Neural crest cell (in vitro differentiated cells): ENCODE measurements around the gene RANGAP1. TPM values are rescaled to one million over a fixed set of nuclear protein-coding genes. Genes with fewer than 3 reads are reported as not detected.
A peak's percentile ranks its signal among the peaks of the same experiment; 100 is the strongest.

Experiments
- DNase-seq: peaks from one replicate; pipeline ENCODE4 v3.0.0; 2021; ENCODE audit warnings: low read depth, mixed read lengths, low spot score
- H3K27ac Mint-ChIP-seq: one replicate; pipeline ENCODE4 v1.8.0; 2021; ENCODE audit warnings: mild to moderate bottlenecking, mixed read lengths; ENCODE audit not compliant: unreplicated experiment
- H3K27me3 Mint-ChIP-seq: 2 replicates; pipeline ENCODE4 v1.8.0; 2021; ENCODE audit warnings: low read depth, mild to moderate bottlenecking, mixed read lengths
- H3K36me3 Mint-ChIP-seq: 2 replicates; pipeline ENCODE4 v1.8.0; 2021; ENCODE audit warnings: low read depth, mild to moderate bottlenecking, mixed read lengths
- H3K4me1 Mint-ChIP-seq: 2 replicates; pipeline ENCODE4 v1.8.0; 2021; ENCODE audit warnings: mixed read lengths
- H3K4me3 Mint-ChIP-seq: one replicate; pipeline ENCODE4 v1.8.0; 2021; ENCODE audit warnings: mild to moderate bottlenecking, mixed read lengths
- H3K9me3 Mint-ChIP-seq: 2 replicates; pipeline ENCODE4 v1.8.0; 2021; ENCODE audit warnings: mixed read lengths
- total RNA-seq: library from RNA; stranded (reverse); gene quantifications from 2 replicates; pipeline ENCODE4 v1.2.1, GENCODE V29; 2021
- TF ChIP-seq, protein P1 (sequence below): fragments of 200-600 bp; sonication (generic); conservative IDR thresholded peaks from 2 replicates; pipeline ENCODE4 v1.5.0; 2021; ENCODE audit warnings: antibody characterized with exemption, mild to moderate bottlenecking

The RANGAP1 gene
- total RNA-seq, 1 donor from 2014 or later: 121 TPM

DNA sequence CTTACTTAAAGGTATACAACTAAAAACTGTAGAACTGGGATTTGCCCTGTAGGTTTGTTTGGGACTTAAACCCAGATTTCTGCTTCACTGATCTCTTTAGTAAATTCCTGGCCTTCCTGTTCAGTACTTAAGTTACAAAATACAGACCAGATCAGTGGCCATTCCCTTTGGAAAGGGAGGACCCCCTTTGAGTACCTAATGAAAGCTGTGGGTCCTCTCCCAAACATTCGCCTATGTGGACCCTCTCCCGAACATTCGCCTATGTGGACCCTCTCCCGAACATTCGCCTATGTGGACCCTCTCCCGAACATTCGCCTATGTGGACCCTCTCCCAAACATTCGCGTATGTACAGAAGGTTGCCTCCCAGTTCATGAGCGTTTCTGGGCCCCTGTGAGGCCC is 70.6 kb downstream of the RANGAP1 start:
- peaks cover 3% of the 10 kb centered on the region for H3K9me3 Mint-ChIP-seq
- H3K27ac Mint-ChIP-seq: no peak overlapping the region
- no peaks in the 10 kb centered on the region for H3K27me3 Mint-ChIP-seq
- peaks cover 20% of the 10 kb centered on the region for H3K4me1 Mint-ChIP-seq
- peaks cover 39% of the 10 kb centered on the region for H3K36me3 Mint-ChIP-seq
- TF ChIP-seq, protein P1, sequence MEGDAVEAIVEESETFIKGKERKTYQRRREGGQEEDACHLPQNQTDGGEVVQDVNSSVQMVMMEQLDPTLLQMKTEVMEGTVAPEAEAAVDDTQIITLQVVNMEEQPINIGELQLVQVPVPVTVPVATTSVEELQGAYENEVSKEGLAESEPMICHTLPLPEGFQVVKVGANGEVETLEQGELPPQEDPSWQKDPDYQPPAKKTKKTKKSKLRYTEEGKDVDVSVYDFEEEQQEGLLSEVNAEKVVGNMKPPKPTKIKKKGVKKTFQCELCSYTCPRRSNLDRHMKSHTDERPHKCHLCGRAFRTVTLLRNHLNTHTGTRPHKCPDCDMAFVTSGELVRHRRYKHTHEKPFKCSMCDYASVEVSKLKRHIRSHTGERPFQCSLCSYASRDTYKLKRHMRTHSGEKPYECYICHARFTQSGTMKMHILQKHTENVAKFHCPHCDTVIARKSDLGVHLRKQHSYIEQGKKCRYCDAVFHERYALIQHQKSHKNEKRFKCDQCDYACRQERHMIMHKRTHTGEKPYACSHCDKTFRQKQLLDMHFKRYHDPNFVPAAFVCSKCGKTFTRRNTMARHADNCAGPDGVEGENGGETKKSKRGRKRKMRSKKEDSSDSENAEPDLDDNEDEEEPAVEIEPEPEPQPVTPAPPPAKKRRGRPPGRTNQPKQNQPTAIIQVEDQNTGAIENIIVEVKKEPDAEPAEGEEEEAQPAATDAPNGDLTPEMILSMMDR: no peak
- no peak for DNase-seq
- no peak overlapping the region for H3K4me3 Mint-ChIP-seq

DNA sequence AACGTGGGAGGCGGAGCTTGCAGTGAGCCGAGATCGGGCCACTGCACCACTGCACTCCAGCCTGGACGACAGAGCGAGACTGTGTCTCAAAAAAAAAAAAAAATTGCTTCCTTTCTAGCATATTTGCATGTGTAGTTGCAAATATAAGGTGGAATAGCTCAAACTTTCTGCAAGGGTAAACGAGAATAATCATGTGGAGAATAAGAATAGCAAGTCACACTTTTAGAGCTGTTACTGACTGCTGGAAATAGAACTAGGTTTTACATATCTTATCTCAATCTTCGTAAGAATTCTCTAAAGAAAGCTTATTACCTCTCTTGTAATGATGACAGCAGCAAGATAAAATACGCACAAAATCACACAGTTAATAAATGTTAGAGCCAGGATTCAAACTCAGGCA is 79.3 kb downstream of the RANGAP1 start:
- no peak for DNase-seq
- H3K27ac Mint-ChIP-seq: no peak overlapping the region
- no peaks in the 10 kb centered on the region for H3K9me3 Mint-ChIP-seq
- peak overlapping the region; percentile 83 for H3K4me3 Mint-ChIP-seq
- TF ChIP-seq, protein P1: no peak
- H3K36me3 Mint-ChIP-seq: peaks cover 8% of the 10 kb centered on the region
- peaks cover 12% of the 10 kb centered on the region for H3K27me3 Mint-ChIP-seq
- H3K4me1 Mint-ChIP-seq: peaks cover 14% of the 10 kb centered on the region

DNA sequence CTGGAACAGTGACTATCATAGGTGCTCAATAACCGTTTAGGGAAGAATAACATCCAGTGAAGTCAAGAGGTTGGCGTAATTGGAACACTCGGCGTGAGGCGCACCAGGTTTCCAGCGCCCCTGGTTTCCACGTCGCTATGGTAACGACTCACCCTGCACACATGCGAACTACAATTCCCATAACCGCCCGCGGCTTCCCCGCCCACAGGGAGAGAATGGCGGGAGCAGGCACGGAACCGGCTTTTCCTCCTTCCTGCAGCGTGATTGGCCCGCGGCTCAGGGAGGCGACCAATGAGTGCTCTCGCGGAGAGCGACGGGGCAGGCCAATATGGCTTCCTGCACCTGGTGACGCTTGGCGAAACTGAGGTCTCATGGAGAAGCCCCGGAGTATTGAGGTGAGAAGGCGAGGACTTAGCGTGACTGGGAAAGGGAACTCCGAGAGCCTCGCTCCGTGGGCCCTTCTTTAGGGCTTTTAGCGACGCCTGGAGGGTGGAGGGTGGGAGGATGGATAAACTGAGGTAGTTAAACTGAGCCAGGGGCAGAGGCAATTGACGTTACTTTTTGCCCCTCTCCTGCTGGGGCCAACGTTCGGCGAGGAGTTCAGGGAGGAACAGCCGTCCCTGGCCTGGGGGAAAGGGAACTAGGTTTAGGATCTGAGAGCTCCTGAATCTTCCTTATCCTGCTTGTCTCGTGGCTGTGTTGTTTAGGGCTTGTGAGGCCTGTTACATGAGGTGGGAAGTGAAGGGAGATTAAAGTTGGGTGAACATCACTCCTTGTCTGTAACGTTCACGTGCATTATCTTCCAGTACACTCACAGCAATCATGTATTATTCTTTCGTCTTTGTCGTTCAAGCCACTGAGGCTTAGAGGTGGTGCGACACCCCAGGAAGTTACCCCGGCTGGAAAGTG is 80.7 kb downstream of the RANGAP1 start, which contains the start of gene L3MBTL2:
TSS of gene L3MBTL2 (plus strand) at position 321 of the 909 bp plus-strand sequence. CDS start at position 372, 51 bp downstream.
- peak; percentile 97 for DNase-seq
- H3K36me3 Mint-ChIP-seq: peaks cover 5% of the 10 kb centered on the region
- H3K4me1 Mint-ChIP-seq: peaks cover 14% of the 10 kb centered on the region
- H3K4me3 Mint-ChIP-seq: peak within 1 kb of the TSS; percentile 98
- peak within 1 kb of the TSS; percentile 96 for H3K27ac Mint-ChIP-seq
- TF ChIP-seq, protein P1: no peak
- peaks cover 21% of the 10 kb centered on the region for H3K27me3 Mint-ChIP-seq
- no peaks in the 10 kb centered on the region for H3K9me3 Mint-ChIP-seq

DNA sequence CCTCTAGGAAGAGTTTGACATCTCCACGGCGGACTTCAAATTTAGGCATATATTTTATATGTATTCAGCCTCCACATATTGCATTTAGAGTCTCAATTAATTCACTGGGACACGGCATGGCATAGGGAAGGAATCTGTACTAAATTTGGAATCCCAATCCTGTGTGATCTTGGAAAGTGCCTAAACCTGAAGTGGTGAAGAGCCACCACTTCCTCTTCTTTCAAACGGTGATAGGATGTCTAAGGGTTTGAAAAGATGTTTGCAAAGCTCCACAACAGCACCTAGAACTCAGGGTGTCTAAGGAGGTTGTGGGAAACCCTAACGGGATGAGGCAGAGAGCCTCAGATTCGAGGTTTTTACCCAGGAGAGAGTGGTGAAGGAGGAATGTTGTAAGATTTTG is 81.9 kb downstream of the RANGAP1 start:
- TF ChIP-seq, protein P1: no peak
- Mint-ChIP-seq H3K4me1 (peaks cover 14% of the 10 kb centered on the region), H3K9me3 (no peaks in the 10 kb centered on the region), H3K27me3 (peaks cover 32% of the 10 kb centered on the region), H3K36me3 (no peaks in the 10 kb centered on the region), H3K4me3 (peak overlapping the region; percentile 73), H3K27ac (no peak overlapping the region)
- no peak for DNase-seq

DNA sequence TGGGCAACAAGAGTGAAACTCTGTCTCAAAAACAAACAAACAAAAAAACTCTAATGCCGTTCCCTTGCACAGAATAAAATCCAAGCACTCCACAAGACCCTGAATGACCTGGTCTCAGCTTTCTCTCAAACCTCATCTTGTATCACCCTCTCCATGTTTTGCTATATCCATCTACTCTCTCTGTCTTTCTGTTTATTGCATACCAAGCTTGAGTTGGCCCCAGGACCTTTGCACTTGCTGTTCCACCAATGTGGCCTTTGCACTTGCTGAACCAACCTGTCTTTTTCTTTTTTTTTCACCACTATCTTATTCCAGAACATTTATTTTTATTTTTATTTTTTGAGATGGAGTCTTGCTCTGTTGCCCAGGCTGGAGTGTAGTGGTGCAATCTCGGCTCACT is 82.9 kb downstream of the RANGAP1 start:
- Mint-ChIP-seq H3K27ac (no peak overlapping the region), H3K4me3 (peak overlapping the region; percentile 42), H3K9me3 (no peaks in the 10 kb centered on the region), H3K27me3 (peaks cover 40% of the 10 kb centered on the region), H3K4me1 (peaks cover 18% of the 10 kb centered on the region), H3K36me3 (no peaks in the 10 kb centered on the region)
- DNase-seq: no peak
- TF ChIP-seq, protein P1: no peak
